ENCODE results near the gene BCAS3.

DNA sequence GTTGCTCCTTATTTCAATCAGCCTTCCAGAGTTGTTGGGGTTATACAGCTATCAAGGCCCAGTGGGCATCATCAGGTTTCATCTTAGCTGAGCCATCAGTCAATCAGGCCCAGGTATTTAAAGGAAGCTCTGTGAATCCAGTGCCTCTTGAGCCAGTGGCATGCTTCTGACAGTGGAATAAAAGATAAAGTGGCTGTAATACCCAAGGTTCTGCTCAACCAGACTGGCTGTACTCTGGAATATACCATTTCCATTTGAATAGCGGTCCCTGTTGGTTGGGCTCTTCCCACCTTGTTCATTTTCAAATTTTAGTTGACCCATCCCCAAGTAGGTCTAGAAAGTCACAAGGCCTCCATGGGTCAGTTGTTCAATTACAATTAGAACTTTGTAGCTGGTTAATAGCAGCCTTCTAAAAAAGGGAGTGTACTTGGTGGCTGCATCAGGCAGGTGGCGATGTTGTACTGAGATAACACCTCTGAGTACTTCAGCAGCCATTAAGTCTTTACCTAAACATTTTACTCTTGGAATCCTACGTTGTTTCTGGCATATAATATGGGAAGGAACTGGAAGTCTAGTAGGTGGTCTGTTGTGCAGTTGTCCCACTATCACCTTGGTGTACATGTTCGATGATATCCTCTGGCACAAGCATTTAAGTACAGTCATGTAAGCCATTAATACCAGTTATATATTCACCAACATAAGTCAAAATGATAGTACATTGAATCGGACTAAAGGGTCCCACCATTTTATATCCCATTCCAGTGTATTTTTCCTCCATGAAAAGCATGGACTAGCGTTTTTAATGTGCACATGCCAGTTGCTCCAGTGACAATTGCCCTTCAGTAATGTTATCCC, 294.1 kb downstream of the BCAS3 start:
- TF ChIP-seq CTCF (conservative IDR thresholded peaks at IDR 0.05) (peak; percentile 86), ZFX (IDR thresholded peaks at IDR 0.05) (no peak)

Data from C4-2B (cell line).